ENCODE measurements around the gene TIE1.

TIE1 gene

DNA sequence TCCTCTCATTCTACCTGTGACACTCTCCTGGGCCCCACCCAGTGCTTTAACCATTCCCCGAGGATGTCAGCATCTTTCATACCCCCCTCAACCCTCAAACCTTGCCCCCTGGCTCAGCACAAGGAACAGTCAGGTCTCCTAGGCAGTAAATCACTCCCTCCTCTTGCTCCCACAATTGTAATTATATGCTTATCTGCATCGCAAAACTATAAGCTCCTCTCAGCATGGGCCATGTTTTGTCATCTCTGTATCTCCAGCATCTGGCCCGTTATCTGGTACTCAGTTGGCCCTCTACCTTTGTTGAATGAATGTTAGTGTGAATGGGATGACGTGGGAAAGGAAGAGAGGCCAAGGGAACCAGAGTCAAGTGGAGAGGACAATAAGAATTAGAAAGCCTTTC lies 69.8 kb downstream of the TIE1 start:
- no peak overlapping the region for H3K4me2 ChIP-seq (ENCODE audit: low read length)
- peaks cover 10% of the 10 kb centered on the region for H3K4me1 ChIP-seq (ENCODE audit: low read length)
- H4K20me1 ChIP-seq (ENCODE audit: insufficient read depth, low read length), result no peaks in the 10 kb centered on the region
- H3K9ac ChIP-seq (ENCODE audit: low read length), result no peak overlapping the region
- TF ChIP-seq CTCF (IDR thresholded peaks at IDR 0.05; ENCODE audit: low read depth, low read length) (no peak), EZH2phosphoT487 (IDR thresholded peaks at IDR 0.05; ENCODE audit: low read depth) (no peak)
- H3K27ac ChIP-seq (ENCODE audit: low read length), result no peak overlapping the region
- no peaks in the 10 kb centered on the region for H3K9me3 ChIP-seq (ENCODE audit: insufficient read depth, low read length)
- H3K4me3 ChIP-seq (ENCODE audit: low read length), result no peak overlapping the region
- no peaks in the 10 kb centered on the region for H3K27me3 ChIP-seq (ENCODE audit: low read depth, low read length)
- H3K36me3 ChIP-seq (replicated peaks; ENCODE audit: low read depth, low read length), result peaks cover under 1% of the 10 kb centered on the region
- H2AFZ ChIP-seq (ENCODE audit: low read depth, low read length), result no peak overlapping the region
- peaks cover 31% of the 10 kb centered on the region for H3K79me2 ChIP-seq (ENCODE audit: low read length)

DNA sequence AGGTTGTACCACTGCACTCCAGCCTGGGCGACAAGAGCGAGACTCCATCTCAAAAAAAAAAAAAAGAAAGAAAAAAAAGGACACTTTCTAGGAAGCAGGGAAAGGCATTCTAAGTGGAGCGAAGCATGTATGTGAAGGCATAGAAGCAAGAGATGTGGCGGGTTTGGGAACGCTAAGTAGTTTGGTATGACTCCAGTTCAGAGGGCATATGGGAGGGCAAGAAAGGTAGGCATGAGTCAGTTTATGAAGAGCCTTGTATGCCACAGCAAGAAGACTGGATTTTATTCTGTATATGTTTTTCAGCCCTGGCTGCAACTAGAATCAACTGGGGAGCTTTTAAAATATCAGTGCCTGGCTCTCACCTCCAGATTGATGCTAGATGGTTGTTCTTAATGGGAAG lies 71.4 kb downstream of the TIE1 start:
- Histone ChIP-seq H3K4me1 (ENCODE audit: low read length) (peaks cover 5% of the 10 kb centered on the region), H4K20me1 (ENCODE audit: insufficient read depth, low read length) (no peaks in the 10 kb centered on the region), H3K27ac (ENCODE audit: low read length) (no peak overlapping the region), H3K27me3 (ENCODE audit: low read depth, low read length) (no peaks in the 10 kb centered on the region), H3K4me2 (ENCODE audit: low read length) (no peak overlapping the region), H2AFZ (ENCODE audit: low read depth, low read length) (no peak overlapping the region), H3K9ac (ENCODE audit: low read length) (no peak overlapping the region), H3K79me2 (ENCODE audit: low read length) (peaks cover 15% of the 10 kb centered on the region), H3K4me3 (ENCODE audit: low read length) (no peak overlapping the region), H3K9me3 (ENCODE audit: insufficient read depth, low read length) (no peaks in the 10 kb centered on the region), H3K36me3 (replicated peaks; ENCODE audit: low read depth, low read length) (no peaks in the 10 kb centered on the region)
- TF ChIP-seq EZH2phosphoT487 (IDR thresholded peaks at IDR 0.05; ENCODE audit: low read depth) (no peak), CTCF (IDR thresholded peaks at IDR 0.05; ENCODE audit: low read depth, low read length) (no peak)

Data from OCI-LY3 (cell line).